HepG2 (cell line): ENCODE results near the gene DNAJC4. TPM values are rescaled to one million over a fixed set of nuclear protein-coding genes. Genes with fewer than 3 reads are reported as not detected.

Source experiments
- BRD4 ChIP-seq: sonication (generic); formaldehyde crosslinking; IDR thresholded peaks from 2 replicates; pipeline ENCODE4 v1.4.0; 2020; ENCODE audit warnings: missing genetic modification reagents
- NFKBIZ ChIP-seq: IDR thresholded peaks from 2 replicates; pipeline ENCODE4 v1.6.1; 2018; ENCODE audit warnings: missing genetic modification reagents, missing compliant biosample characterization
- NKX3-1 ChIP-seq: sonication (generic); formaldehyde crosslinking; IDR thresholded peaks from 2 replicates; pipeline ENCODE4 v1.5.0; 2020; ENCODE audit warnings: missing genetic modification reagents
- PHF20 ChIP-seq: sonication (generic); formaldehyde crosslinking; IDR thresholded peaks from 2 replicates; pipeline ENCODE4 v1.5.0; 2020; ENCODE audit warnings: mild to moderate bottlenecking, missing genetic modification reagents
- SMC3 ChIP-seq: IDR thresholded peaks from 2 replicates; pipeline ENCODE4 v1.6.1; 2011; ENCODE audit warnings: low read length, improper control_type of control experiment
- TAF1 ChIP-seq: sonication (generic); formaldehyde crosslinking; IDR thresholded peaks from 2 replicates; pipeline ENCODE4 v1.4.0; 2020; ENCODE audit warnings: missing genetic modification reagents
- WIZ ChIP-seq: sonication (generic); formaldehyde crosslinking; IDR thresholded peaks from 2 replicates; pipeline ENCODE4 v1.5.1; 2020; ENCODE audit warnings: mild to moderate bottlenecking, missing genetic modification reagents
- ZNF143 ChIP-seq: sonication (generic); formaldehyde crosslinking; IDR thresholded peaks from 2 replicates; pipeline ENCODE4 v1.4.0; 2020; ENCODE audit warnings: missing genetic modification reagents
- ZNF296 ChIP-seq: sonication (generic); formaldehyde crosslinking; conservative IDR thresholded peaks from 2 replicates; pipeline ENCODE4 v1.5.0; 2020; ENCODE audit warnings: mild to moderate bottlenecking, missing genetic modification reagents
- ZNF790 ChIP-seq: sonication (generic); formaldehyde crosslinking; IDR thresholded peaks from 2 replicates; pipeline ENCODE4 v1.8.0; 2022; ENCODE audit warnings: missing genetic modification reagents, mild to moderate bottlenecking, borderline replicate concordance
- polyA plus RNA-seq, 8 experiments: library from polyadenylated mRNA; depleted of rRNA in 3 of 8; stranded (reverse) in 7 of 8; unstranded in 1 of 8; fragments of >200 nt; fragmentation: Illumina TruSeq in 4 of 8; extraction: Trizol in 4 of 8; gene quantifications; 2 replicates each; pipeline versions ENCODE4 v1.2.1 to v1.2.3, GENCODE V29; 2011 to 2016; ENCODE audit warnings: low read depth in 4 of 8, missing spikeins in 1 of 8, mixed read lengths in 1 of 8; ENCODE audit not compliant: insufficient read depth in 1 of 8
- total RNA-seq, 5 experiments: library from RNA; depleted of rRNA; stranded (reverse); fragments of >200 nt; fragmentation: Illumina TruSeq; extraction: Trizol; gene quantifications; 2 replicates each; pipeline ENCODE4 v1.2.3, GENCODE V29; 2016; ENCODE audit warnings: low read depth in 1 of 5
- TF ChIP-seq, protein P1 (sequence below): sonication (generic); formaldehyde crosslinking; IDR thresholded peaks from 2 replicates; pipeline ENCODE4 v1.8.1; 2023; ENCODE audit warnings: missing genetic modification reagents, inconsistent platforms, borderline replicate concordance
- TF ChIP-seq, protein P2 (sequence below): sonication (generic); formaldehyde crosslinking; IDR thresholded peaks from 2 replicates; pipeline ENCODE4 v1.5.0; 2020; ENCODE audit warnings: mild to moderate bottlenecking, missing genetic modification reagents
- TF ChIP-seq, protein P3 (sequence below): sonication (generic); formaldehyde crosslinking; IDR thresholded peaks from 2 replicates; pipeline ENCODE4 v1.4.0; 2020; ENCODE audit warnings: missing genetic modification reagents
- TF ChIP-seq, protein P4 (sequence below): sonication (generic); formaldehyde crosslinking; IDR thresholded peaks from 2 replicates; pipeline ENCODE4 v1.4.0; 2020; ENCODE audit warnings: mild to moderate bottlenecking, missing genetic modification reagents, borderline replicate concordance

DNAJC4 gene
- total and polyA plus RNA-seq, 2 of the 13 experiments (the other 11 are each of a cell fraction or from before 2014, with no cell fraction given) = 10.3 to 60.8 TPM

DNA sequence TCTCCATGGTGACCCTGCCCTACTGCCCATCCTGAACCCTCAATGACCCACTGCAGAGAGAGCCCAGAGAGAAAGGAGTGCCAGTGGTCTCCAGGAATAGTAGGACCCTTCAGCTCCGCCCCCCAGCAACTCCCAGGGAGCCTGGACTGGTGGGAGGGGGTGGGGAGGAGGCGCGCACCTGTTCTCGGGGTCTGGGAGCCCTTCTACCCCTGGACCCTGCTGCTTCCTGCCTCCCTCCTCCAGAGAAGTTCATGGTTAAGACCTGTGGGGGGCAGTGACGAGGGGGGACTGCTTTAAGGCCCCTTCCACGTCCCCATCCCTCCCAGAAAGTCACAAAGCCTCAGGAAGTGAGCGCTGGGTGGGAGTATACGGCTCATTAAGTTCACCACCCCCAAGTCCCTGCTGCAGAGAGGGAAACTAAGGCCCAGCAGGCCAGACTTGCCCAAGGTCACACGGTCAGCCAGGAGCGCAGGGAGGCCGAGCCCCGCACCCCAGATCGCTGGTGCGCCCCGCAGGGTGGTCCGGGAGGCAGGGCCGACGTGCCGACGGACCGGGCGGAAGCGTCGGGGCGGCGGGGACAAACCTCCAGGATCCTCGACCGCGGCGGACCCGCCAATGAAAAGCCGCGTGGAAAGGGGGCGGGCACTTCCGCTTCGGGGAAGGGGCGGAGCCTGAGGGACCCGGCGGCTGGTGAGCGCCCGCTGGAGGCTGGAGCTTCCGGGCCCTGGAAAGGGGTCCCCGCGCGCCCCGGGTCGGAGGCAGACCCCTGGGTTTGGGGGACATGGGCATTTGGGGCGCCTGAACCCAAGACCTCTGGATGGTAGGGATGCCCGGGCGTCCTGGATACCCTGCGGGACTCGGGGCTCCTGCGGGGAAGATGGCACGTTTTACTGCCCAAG lies 4.5 kb upstream of the DNAJC4 start, which contains the start of the genes NUDT22 and TRPT1 (continued):
- TF ChIP-seq PHF20 (CRISPR knock-in tag) = peak; percentile 75
- TF ChIP-seq BRD4 (CRISPR knock-in tag) = no peak
- TF ChIP-seq NFKBIZ (CRISPR knock-in tag) = peak; percentile 68; the same call in 1 of the 2 replicates
- peak; percentile 28; the same call in 1 of the 2 replicates for TF ChIP-seq WIZ (CRISPR knock-in tag)
- TF ChIP-seq, protein P1, sequence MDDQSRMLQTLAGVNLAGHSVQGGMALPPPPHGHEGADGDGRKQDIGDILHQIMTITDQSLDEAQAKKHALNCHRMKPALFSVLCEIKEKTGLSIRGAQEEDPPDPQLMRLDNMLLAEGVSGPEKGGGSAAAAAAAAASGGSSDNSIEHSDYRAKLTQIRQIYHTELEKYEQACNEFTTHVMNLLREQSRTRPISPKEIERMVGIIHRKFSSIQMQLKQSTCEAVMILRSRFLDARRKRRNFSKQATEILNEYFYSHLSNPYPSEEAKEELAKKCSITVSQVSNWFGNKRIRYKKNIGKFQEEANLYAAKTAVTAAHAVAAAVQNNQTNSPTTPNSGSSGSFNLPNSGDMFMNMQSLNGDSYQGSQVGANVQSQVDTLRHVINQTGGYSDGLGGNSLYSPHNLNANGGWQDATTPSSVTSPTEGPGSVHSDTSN (CRISPR knock-in tag) = 0 out of 2 replicates have a peak, but pooled peaks have one; percentile 37
- TF ChIP-seq, protein P2, sequence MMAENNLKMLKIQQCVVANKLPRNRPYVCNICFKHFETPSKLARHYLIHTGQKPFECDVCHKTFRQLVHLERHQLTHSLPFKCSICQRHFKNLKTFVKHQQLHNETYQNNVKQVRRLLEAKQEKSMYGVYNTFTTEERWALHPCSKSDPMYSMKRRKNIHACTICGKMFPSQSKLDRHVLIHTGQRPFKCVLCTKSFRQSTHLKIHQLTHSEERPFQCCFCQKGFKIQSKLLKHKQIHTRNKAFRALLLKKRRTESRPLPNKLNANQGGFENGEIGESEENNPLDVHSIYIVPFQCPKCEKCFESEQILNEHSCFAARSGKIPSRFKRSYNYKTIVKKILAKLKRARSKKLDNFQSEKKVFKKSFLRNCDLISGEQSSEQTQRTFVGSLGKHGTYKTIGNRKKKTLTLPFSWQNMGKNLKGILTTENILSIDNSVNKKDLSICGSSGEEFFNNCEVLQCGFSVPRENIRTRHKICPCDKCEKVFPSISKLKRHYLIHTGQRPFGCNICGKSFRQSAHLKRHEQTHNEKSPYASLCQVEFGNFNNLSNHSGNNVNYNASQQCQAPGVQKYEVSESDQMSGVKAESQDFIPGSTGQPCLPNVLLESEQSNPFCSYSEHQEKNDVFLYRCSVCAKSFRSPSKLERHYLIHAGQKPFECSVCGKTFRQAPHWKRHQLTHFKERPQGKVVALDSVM (CRISPR knock-in tag) = peak; percentile 57; the same call in 1 of the 2 replicates
- TF ChIP-seq ZNF143 = 0 out of 2 replicates have a peak, but pooled peaks have one; percentile 26
- TF ChIP-seq, protein P3, sequence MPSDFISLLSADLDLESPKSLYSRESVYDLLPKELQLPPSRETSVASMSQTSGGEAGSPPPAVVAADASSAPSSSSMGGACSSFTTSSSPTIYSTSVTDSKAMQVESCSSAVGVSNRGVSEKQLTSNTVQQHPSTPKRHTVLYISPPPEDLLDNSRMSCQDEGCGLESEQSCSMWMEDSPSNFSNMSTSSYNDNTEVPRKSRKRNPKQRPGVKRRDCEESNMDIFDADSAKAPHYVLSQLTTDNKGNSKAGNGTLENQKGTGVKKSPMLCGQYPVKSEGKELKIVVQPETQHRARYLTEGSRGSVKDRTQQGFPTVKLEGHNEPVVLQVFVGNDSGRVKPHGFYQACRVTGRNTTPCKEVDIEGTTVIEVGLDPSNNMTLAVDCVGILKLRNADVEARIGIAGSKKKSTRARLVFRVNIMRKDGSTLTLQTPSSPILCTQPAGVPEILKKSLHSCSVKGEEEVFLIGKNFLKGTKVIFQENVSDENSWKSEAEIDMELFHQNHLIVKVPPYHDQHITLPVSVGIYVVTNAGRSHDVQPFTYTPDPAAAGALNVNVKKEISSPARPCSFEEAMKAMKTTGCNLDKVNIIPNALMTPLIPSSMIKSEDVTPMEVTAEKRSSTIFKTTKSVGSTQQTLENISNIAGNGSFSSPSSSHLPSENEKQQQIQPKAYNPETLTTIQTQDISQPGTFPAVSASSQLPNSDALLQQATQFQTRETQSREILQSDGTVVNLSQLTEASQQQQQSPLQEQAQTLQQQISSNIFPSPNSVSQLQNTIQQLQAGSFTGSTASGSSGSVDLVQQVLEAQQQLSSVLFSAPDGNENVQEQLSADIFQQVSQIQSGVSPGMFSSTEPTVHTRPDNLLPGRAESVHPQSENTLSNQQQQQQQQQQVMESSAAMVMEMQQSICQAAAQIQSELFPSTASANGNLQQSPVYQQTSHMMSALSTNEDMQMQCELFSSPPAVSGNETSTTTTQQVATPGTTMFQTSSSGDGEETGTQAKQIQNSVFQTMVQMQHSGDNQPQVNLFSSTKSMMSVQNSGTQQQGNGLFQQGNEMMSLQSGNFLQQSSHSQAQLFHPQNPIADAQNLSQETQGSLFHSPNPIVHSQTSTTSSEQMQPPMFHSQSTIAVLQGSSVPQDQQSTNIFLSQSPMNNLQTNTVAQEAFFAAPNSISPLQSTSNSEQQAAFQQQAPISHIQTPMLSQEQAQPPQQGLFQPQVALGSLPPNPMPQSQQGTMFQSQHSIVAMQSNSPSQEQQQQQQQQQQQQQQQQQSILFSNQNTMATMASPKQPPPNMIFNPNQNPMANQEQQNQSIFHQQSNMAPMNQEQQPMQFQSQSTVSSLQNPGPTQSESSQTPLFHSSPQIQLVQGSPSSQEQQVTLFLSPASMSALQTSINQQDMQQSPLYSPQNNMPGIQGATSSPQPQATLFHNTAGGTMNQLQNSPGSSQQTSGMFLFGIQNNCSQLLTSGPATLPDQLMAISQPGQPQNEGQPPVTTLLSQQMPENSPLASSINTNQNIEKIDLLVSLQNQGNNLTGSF (CRISPR knock-in tag) = no peak
- no peak for TF ChIP-seq ZNF296 (CRISPR knock-in tag)
- TF ChIP-seq, protein P4, sequence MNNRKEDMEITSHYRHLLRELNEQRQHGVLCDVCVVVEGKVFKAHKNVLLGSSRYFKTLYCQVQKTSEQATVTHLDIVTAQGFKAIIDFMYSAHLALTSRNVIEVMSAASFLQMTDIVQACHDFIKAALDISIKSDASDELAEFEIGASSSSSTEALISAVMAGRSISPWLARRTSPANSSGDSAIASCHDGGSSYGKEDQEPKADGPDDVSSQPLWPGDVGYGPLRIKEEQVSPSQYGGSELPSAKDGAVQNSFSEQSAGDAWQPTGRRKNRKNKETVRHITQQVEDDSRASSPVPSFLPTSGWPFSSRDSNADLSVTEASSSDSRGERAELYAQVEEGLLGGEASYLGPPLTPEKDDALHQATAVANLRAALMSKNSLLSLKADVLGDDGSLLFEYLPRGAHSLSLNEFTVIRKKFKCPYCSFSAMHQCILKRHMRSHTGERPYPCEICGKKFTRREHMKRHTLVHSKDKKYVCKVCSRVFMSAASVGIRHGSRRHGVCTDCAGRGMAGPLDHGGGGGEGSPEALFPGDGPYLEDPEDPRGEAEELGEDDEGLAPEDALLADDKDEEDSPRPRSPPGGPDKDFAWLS = 0 out of 2 replicates have a peak, but pooled peaks have one; percentile 68
- TF ChIP-seq SMC3 = no peak
- TF ChIP-seq NKX3-1 (CRISPR knock-in tag) = peak; percentile 79; the same call in 1 of the 2 replicates
- peak; percentile 64; the same call in 1 of the 2 replicates for TF ChIP-seq ZNF790 (CRISPR knock-in tag)
- peak; percentile 80; the same call in 1 of the 2 replicates for TF ChIP-seq TAF1 (CRISPR knock-in tag)
